Heart right ventricle (tissue), 16 donors: ENCODE results near the gene HOXB9. TPM values are rescaled to one million over a fixed set of nuclear protein-coding genes. Genes with fewer than 3 reads are reported as not detected.

Experiments used
- ATAC-seq, 8 donors: fragments of 200-7000 bp; cut with Tn5 transposase; one replicate each; pipeline ENCODE4 v1.9.1; 2020; ENCODE audit warnings: mild to moderate bottlenecking in 8 of 8, moderate library complexity in 8 of 8, moderate number of reproducible peaks in 1 of 8
- DNase-seq, 2 donors: peaks; one replicate each; pipeline ENCODE4 v3.0.0-alpha.2; 2020
- H3K27ac ChIP-seq, 10 donors: fragments of 200-600 bp; sonication (generic) in 2 of 10; one replicate each; pipeline versions ENCODE4 v1.5.0 to v1.8.0; 2020 to 2022; ENCODE audit warnings: mild to moderate bottlenecking in 3 of 10
- H3K27me3 ChIP-seq, 7 donors: fragments of 200-600 bp; one replicate each; pipeline ENCODE4 v1.8.0; 2021 to 2022; ENCODE audit warnings: mild to moderate bottlenecking in 2 of 7
- H3K36me3 ChIP-seq, 9 donors: fragments of 200-600 bp; sonication (generic) in 1 of 9; one replicate each; pipeline versions ENCODE4 v1.5.0 to v1.8.0; 2020 to 2022; ENCODE audit warnings: mild to moderate bottlenecking in 2 of 9
- H3K4me1 ChIP-seq, 9 donors: fragments of 200-600 bp; sonication (generic) in 1 of 9; one replicate each; pipeline versions ENCODE4 v1.5.0 to v1.8.0; 2020 to 2022; ENCODE audit warnings: mild to moderate bottlenecking in 4 of 9
- H3K4me3 ChIP-seq, 10 donors: fragments of 200-600 bp; sonication (generic) in 2 of 10; one replicate each; pipeline versions ENCODE4 v1.5.0 to v1.8.0; 2020 to 2022; ENCODE audit warnings: mild to moderate bottlenecking in 7 of 10, moderate library complexity in 2 of 10
- H3K9me3 ChIP-seq, 11 donors: fragments of 200-600 bp in 10 of 11; sonication (generic) in 2 of 11; one replicate each; pipeline versions ENCODE4 v1.5.0 to v1.8.0; 2013 to 2022; ENCODE audit warnings: mild to moderate bottlenecking in 2 of 11, control low read depth in 1 of 11, moderate library complexity in 1 of 11
- WGBS, 2 donors: extraction: QIAGEN DNeasy Blood & Tissue Kit; methylation state at CpG; one replicate each; pipeline ENCODE4 v1.1.7; 2013; ENCODE audit warnings: inconsistent platforms in 1 of 2; 5-methylcytosine and 5-hydroxymethylcytosine counted together
- intact Hi-C, 10 donors: fragments of 100-400 bp; cut with DNase I; formaldehyde crosslinking; loops; one replicate each; pipeline versions ENCODE4 v1.11.1 to v1.14.2; 2022
- polyA plus RNA-seq, 2 donors: library from polyadenylated mRNA; stranded (reverse); fragments of 200-250 nt; gene quantifications; one replicate each; pipeline ENCODE4 v1.2.3, GENCODE V29; 2013
- total RNA-seq, 10 donors: library from RNA; stranded (reverse); fragmentation: NEBNext Ultra II Directional in 3 of 10; extraction: Animal tissue kit (Norgen Biotek cat#: 25700) in 3 of 10; gene quantifications; one replicate each; pipeline versions ENCODE4 v1.2.1 to v1.2.4, GENCODE V29; 2021 to 2023
- TF ChIP-seq, protein P1 (sequence below), 9 donors: fragments of 200-600 bp; sonication (generic) in 2 of 9; IDR thresholded peaks; one replicate each; pipeline versions ENCODE4 v1.5.0 to v1.8.0; 2021 to 2022; ENCODE audit warnings: antibody characterized with exemption in 9 of 9, mild to moderate bottlenecking in 5 of 9, moderate library complexity in 1 of 9
- donor health status: Arrhythmogenic right ventricular cardiomyopathy.
- donor health status: ischemic (EF 13 %, LVEDD 7.1; RV severe dilation, severe dysfunction).
- donor health status: healthy with polysubstance abuse.
- donor health status: DM: no; HTN: yes; CAD: no.
- donor health status: DM: no; HTN: no; CAD: no.
- donor health status: ischemic (EF 25% LVEDD 6.9; RV normal size, moderate dysfunction).
- donor health status: ischemic (EF 25% LVEDD 5.7; RV mildly dilated, moderate dysfunction).
- donor health status: healthy.
- donor health status: DM: yes; HTN: yes; CAD: no.
- donor health status: Ischemic cardiomyopathy.
- donor health status: ischemic (EF 35%, LVEDD 5.7; RV mildly dilated, moderate dysfunction).
- donor health status: nonischemic (EF 11% LVEDD 7.7; RV severe dilation, severe dysfunction).
- donor health status: DM: yes; HTN: yes; CAD: no.
- donor health status: PGD.
- donor health status: ischemic (EF 29% LVEDD 5.4; RV normal size, mild dysfunction).
- donor health status: nonischemic (EF 23%, LVEDD 6.1; RV moderate dilation, normal function).

HOXB9 gene
- total and polyA plus RNA-seq, 12 donors, result not detected

GRCh38 chr17:48618256-48618896, 7.8 kb downstream of the HOXB9 start:
- DNase-seq, result peak; percentile 81 to 86
- no peaks in the 10 kb centered on the region for H3K9me3 ChIP-seq
- H3K4me3 ChIP-seq, result no peak overlapping the region
- TF ChIP-seq, protein P1, sequence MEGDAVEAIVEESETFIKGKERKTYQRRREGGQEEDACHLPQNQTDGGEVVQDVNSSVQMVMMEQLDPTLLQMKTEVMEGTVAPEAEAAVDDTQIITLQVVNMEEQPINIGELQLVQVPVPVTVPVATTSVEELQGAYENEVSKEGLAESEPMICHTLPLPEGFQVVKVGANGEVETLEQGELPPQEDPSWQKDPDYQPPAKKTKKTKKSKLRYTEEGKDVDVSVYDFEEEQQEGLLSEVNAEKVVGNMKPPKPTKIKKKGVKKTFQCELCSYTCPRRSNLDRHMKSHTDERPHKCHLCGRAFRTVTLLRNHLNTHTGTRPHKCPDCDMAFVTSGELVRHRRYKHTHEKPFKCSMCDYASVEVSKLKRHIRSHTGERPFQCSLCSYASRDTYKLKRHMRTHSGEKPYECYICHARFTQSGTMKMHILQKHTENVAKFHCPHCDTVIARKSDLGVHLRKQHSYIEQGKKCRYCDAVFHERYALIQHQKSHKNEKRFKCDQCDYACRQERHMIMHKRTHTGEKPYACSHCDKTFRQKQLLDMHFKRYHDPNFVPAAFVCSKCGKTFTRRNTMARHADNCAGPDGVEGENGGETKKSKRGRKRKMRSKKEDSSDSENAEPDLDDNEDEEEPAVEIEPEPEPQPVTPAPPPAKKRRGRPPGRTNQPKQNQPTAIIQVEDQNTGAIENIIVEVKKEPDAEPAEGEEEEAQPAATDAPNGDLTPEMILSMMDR (IDR thresholded peaks at IDR 0.05), result peak; percentile 92 to 97 (median 97)
- no peak overlapping the region for H3K27ac ChIP-seq
- peaks cover 0 to 36% (median 14%) of the 10 kb centered on the region in 9 donors for H3K4me1 ChIP-seq
- intact Hi-C loops, result loop anchor here in 9 of 10 donors (5.0 to 10.0 kb wide), 8 partner anchors 266 to 594 kb away; no protein-coding TSS in a partner anchor
- H3K27me3 ChIP-seq, result peaks cover 77 to 100% (median 100%) of the 10 kb centered on the region in 7 donors
- H3K36me3 ChIP-seq, result peaks cover 0 to 5% (median 0%) of the 10 kb centered on the region in 9 donors
- WGBS, 2 donors, result 3% methylated on average over 25 of the region's 25 CpGs
- peak; percentile 81 to 95 (median 90) for ATAC-seq

GRCh38 chr17:48617471-48618255, 8.5 kb downstream of the HOXB9 start:
- H3K27ac ChIP-seq, result no peak overlapping the region
- peaks cover 0 to 5% (median 0%) of the 10 kb centered on the region in 9 donors for H3K36me3 ChIP-seq
- peaks cover 1 to 41% (median 20%) of the 10 kb centered on the region in 9 donors for H3K4me1 ChIP-seq
- H3K4me3 ChIP-seq, result no peak overlapping the region
- H3K9me3 ChIP-seq, result no peaks in the 10 kb centered on the region
- 4 to 5% methylated on average over 43 of the region's 43 CpGs for WGBS, 2 donors
- intact Hi-C loops, result loop anchor here in 9 of 10 donors (5.0 to 10.0 kb wide), 8 partner anchors 265 to 593 kb away; no protein-coding TSS in a partner anchor
- TF ChIP-seq, protein P1 (IDR thresholded peaks at IDR 0.05), result no peak
- DNase-seq (no peak), ATAC-seq (no peak)
- peaks cover 78 to 100% (median 99%) of the 10 kb centered on the region in 7 donors for H3K27me3 ChIP-seq

DNA sequence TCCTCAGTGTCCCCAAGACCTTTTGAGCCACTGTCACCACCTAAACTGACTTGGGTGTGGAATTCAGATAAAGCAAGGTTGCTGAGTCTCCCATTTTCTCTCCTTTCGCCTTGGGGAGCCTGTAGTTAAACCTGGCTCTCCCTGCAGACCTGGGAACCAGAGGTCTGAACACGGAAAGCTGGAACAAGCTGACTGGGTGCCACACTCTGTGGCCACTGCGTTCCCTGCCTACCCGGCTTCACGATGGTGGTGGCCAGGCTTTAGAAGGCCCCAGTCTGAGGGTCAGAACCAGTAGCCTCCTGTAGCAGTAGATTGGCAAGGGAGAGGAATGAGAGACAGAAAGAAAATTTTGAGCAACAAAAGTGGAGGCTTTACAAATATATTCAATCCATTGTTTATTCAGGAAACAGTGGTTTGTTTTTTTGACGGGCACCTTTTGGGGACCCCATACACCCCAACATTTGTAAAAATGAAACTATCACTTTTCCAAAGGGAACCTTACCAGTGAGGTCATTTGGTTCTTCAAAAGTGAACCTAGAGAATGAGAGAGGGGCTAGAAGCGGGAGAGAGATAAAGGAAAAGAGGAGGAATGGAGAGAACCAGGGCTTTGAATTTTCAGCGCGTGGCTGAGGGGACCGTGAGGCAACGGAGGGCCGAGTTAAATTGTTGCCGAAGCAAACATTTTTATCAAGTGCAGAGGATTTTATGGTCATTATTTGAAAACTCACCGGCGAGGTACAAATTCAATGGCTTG, 9.3 kb downstream of the HOXB9 start:
- DNase-seq (no peak), ATAC-seq (no peak)
- peaks cover 84 to 100% (median 99%) of the 10 kb centered on the region in 7 donors for H3K27me3 ChIP-seq
- peaks cover 3 to 49% (median 24%) of the 10 kb centered on the region in 9 donors for H3K4me1 ChIP-seq
- WGBS, 2 donors, result 9 to 20% methylated on average over 15 of the region's 15 CpGs
- no peak overlapping the region for H3K27ac ChIP-seq
- TF ChIP-seq, protein P1 (IDR thresholded peaks at IDR 0.05), result no peak
- peaks cover 0 to 5% (median 0%) of the 10 kb centered on the region in 9 donors for H3K36me3 ChIP-seq
- intact Hi-C loops, result loop anchor here in 9 of 10 donors (5.0 to 10.0 kb wide), 8 partner anchors 265 to 592 kb away; no protein-coding TSS in a partner anchor
- H3K9me3 ChIP-seq, result no peaks in the 10 kb centered on the region
- no peak overlapping the region for H3K4me3 ChIP-seq
